H9 (cell line): ENCODE measurements around the gene MAGOH. TPM values are rescaled to one million over a fixed set of nuclear protein-coding genes. Genes with fewer than 3 reads are reported as not detected.

Experiments used
- DNase-seq: peaks from one replicate; pipeline ENCODE4 v3.0.0-alpha.2; 2017
- H2AFZ ChIP-seq: one replicate; pipeline ENCODE4 v1.6.1; 2013; ENCODE audit warnings: mild to moderate bottlenecking, low read length, control low read depth, moderate library complexity
- H2AK5ac ChIP-seq: 2 replicates; pipeline ENCODE4 v1.6.1; 2013; ENCODE audit warnings: low read length, control low read depth, mixed read lengths; ENCODE audit not compliant: insufficient read length
- H2BK120ac ChIP-seq: one replicate; pipeline ENCODE4 v1.6.1; 2013; ENCODE audit warnings: low read depth, mild to moderate bottlenecking, low read length, control low read depth, inconsistent platforms; ENCODE audit not compliant: poor library complexity, severe bottlenecking
- H2BK12ac ChIP-seq: 2 replicates; pipeline ENCODE4 v1.6.1; 2013; ENCODE audit warnings: low read length, control low read depth, mixed read lengths, low read depth; ENCODE audit not compliant: insufficient read length
- H2BK15ac ChIP-seq: 2 replicates; pipeline ENCODE4 v1.6.1; 2013; ENCODE audit warnings: low read depth, low read length, control low read depth
- H2BK20ac ChIP-seq: one replicate; pipeline ENCODE4 v1.6.1; 2013; ENCODE audit warnings: low read depth, mild to moderate bottlenecking, low read length, control low read depth, inconsistent platforms; ENCODE audit not compliant: poor library complexity, severe bottlenecking
- H2BK5ac ChIP-seq: 2 replicates; pipeline ENCODE4 v1.6.1; 2013; ENCODE audit warnings: low read length, control low read depth, mixed read lengths; ENCODE audit not compliant: insufficient read length
- H3K14ac ChIP-seq: 2 replicates; pipeline ENCODE4 v1.6.1; 2013; ENCODE audit warnings: low read length, control low read depth; ENCODE audit not compliant: insufficient read depth
- H3K18ac ChIP-seq: 2 replicates; pipeline ENCODE4 v1.6.1; 2013; ENCODE audit warnings: low read depth, mild to moderate bottlenecking, mixed read lengths, low read length, control low read depth; ENCODE audit not compliant: insufficient read length
- H3K23ac ChIP-seq: 2 replicates; pipeline ENCODE4 v1.6.1; 2013; ENCODE audit warnings: low read length, control low read depth, mixed read lengths, low read depth; ENCODE audit not compliant: insufficient read length
- H3K23me2 ChIP-seq: 2 replicates; pipeline ENCODE4 v1.6.1; 2013; ENCODE audit warnings: low read depth, mild to moderate bottlenecking, mixed read lengths, low read length, control low read depth; ENCODE audit not compliant: insufficient read length, poor library complexity, severe bottlenecking
- H3K27ac ChIP-seq: 2 replicates; pipeline ENCODE4 v1.5.1; 2013; ENCODE audit warnings: low read length, control low read depth, mixed read lengths, low read depth; ENCODE audit not compliant: insufficient read length
- H3K27me3 ChIP-seq: 2 replicates; pipeline ENCODE4 v1.6.1; 2013; ENCODE audit warnings: low read length, control low read depth, inconsistent platforms; ENCODE audit not compliant: insufficient read depth
- H3K4ac ChIP-seq: 2 replicates; pipeline ENCODE4 v1.6.1; 2013; ENCODE audit warnings: low read depth, mild to moderate bottlenecking, control low read depth, inconsistent platforms, low read length, moderate library complexity
- H3K4me1 ChIP-seq: 2 replicates; pipeline ENCODE4 v1.6.1; 2013; ENCODE audit warnings: low read length, control low read depth, inconsistent platforms; ENCODE audit not compliant: insufficient read depth
- H3K4me2 ChIP-seq: 2 replicates; pipeline ENCODE4 v1.6.1; 2013; ENCODE audit warnings: low read length, control low read depth, mixed read lengths; ENCODE audit not compliant: insufficient read length, insufficient read depth
- H3K56ac ChIP-seq: 2 replicates; pipeline ENCODE4 v1.6.1; 2013; ENCODE audit warnings: low read depth, mild to moderate bottlenecking, mixed read lengths, low read length, control low read depth; ENCODE audit not compliant: insufficient read length
- H3K79me1 ChIP-seq: 2 replicates; pipeline ENCODE4 v1.6.1; 2013; ENCODE audit warnings: low read depth, mild to moderate bottlenecking, moderate library complexity, low read length, control low read depth, inconsistent platforms; ENCODE audit not compliant: insufficient read depth, poor library complexity, severe bottlenecking
- H3K79me2 ChIP-seq: 2 replicates; pipeline ENCODE4 v1.6.1; 2013; ENCODE audit warnings: low read length, control low read depth, inconsistent platforms; ENCODE audit not compliant: insufficient read depth
- H3K9ac ChIP-seq: 2 replicates; pipeline ENCODE4 v1.6.1; 2013; ENCODE audit warnings: low read length, control low read depth, mixed read lengths; ENCODE audit not compliant: insufficient read length; ENCODE audit errors: extremely low read depth
- H3K9me3 ChIP-seq: one replicate; pipeline ENCODE4 v1.6.1; 2013; ENCODE audit warnings: low read depth, low read length, inconsistent platforms; ENCODE audit not compliant: control insufficient read depth
- H3T11ph ChIP-seq: one replicate; pipeline ENCODE4 v1.6.1; 2013; ENCODE audit warnings: mild to moderate bottlenecking, low read length, control low read depth, inconsistent platforms
- H4K20me1 ChIP-seq: one replicate; pipeline ENCODE4 v1.6.1; 2013; ENCODE audit not compliant: control insufficient read depth, insufficient read length, insufficient read depth
- H4K5ac ChIP-seq: 2 replicates; pipeline ENCODE4 v1.6.1; 2013; ENCODE audit warnings: low read depth, mild to moderate bottlenecking, mixed read lengths, low read length, control low read depth; ENCODE audit not compliant: insufficient read length
- H4K8ac ChIP-seq: replicated peaks from 2 replicates; pipeline ENCODE4 v1.6.1; 2013; ENCODE audit warnings: low read length, control low read depth, mixed read lengths, low read depth; ENCODE audit not compliant: insufficient read length
- H4K91ac ChIP-seq: 2 replicates; pipeline ENCODE4 v1.6.1; 2013; ENCODE audit warnings: low read depth, mild to moderate bottlenecking, moderate library complexity, mixed read lengths, low read length, control low read depth; ENCODE audit not compliant: insufficient read length
- H3K27ac Mint-ChIP-seq, 3 experiments: 2 replicates in 2 of 3; 3 replicates in 1 of 3; pipeline ENCODE4 v1.8.0; 2020 to 2021; ENCODE audit warnings: mixed read lengths in 3 of 3, mild to moderate bottlenecking in 1 of 3, moderate library complexity in 1 of 3
- H3K27me3 Mint-ChIP-seq: 2 replicates; pipeline ENCODE4 v1.8.0; 2021; ENCODE audit warnings: low read depth, mild to moderate bottlenecking, moderate library complexity, mixed read lengths
- H3K36me3 Mint-ChIP-seq, 3 experiments: 2 replicates in 2 of 3; 3 replicates in 1 of 3; pipeline ENCODE4 v1.8.0; 2020 to 2021; ENCODE audit warnings: low read depth in 3 of 3, mixed read lengths in 3 of 3; ENCODE audit not compliant: insufficient read depth in 1 of 3
- H3K4me1 Mint-ChIP-seq, 2 experiments: 2 replicates each; pipeline ENCODE4 v1.8.0; 2020; ENCODE audit warnings: mixed read lengths in 2 of 2
- H3K4me3 Mint-ChIP-seq, 2 experiments: 2 replicates in 1 of 2; 3 replicates in 1 of 2; pipeline ENCODE4 v1.8.0; 2020 to 2021; ENCODE audit warnings: mild to moderate bottlenecking in 2 of 2, mixed read lengths in 2 of 2, moderate library complexity in 1 of 2
- H3K9me3 Mint-ChIP-seq, 2 experiments: 2 replicates in 1 of 2; 3 replicates in 1 of 2; pipeline ENCODE4 v1.8.0; 2020; ENCODE audit warnings: mild to moderate bottlenecking in 2 of 2, mixed read lengths in 2 of 2, moderate library complexity in 1 of 2
- CTCF ChIP-seq: fragments of 200-600 bp; sonication (generic); conservative IDR thresholded peaks from 3 replicates; pipeline ENCODE4 v1.8.0; 2021; ENCODE audit warnings: antibody characterized with exemption, mild to moderate bottlenecking
- WGBS: extraction: QIAGEN DNeasy Blood & Tissue Kit; methylation state at CpG from one replicate; pipeline ENCODE4 v1.1.7; 2013; ENCODE audit warnings: missing lambda C conversion rate, low lambda C conversion rate, mixed read lengths; ENCODE audit not compliant: insufficient read length; ENCODE audit errors: extremely low coverage; 5-methylcytosine and 5-hydroxymethylcytosine counted together
- total RNA-seq: library from RNA; stranded (reverse); gene quantifications from 2 replicates; pipeline ENCODE4 v1.2.1, GENCODE V29; 2021

Gene MAGOH
- total RNA-seq, 1 experiment from 2014 or later: 81.2 TPM

- Histone ChIP-seq H3K56ac (no peak overlapping the region), H3K23me2 (no peaks in the 10 kb centered on the region), H2BK120ac (no peak overlapping the region), H3T11ph (no peak overlapping the region), H2BK15ac (no peak overlapping the region), H3K4ac (no peak overlapping the region), H3K27ac (no peak overlapping the region), H3K79me1 (no peaks in the 10 kb centered on the region), H3K9ac (no peak overlapping the region), H3K18ac (no peak overlapping the region), H2AFZ (no peak overlapping the region), H4K5ac (no peak overlapping the region), H2AK5ac (no peak overlapping the region), H2BK5ac (no peak overlapping the region), H2BK12ac (no peak overlapping the region), H3K79me2 (no peaks in the 10 kb centered on the region), H3K4me2 (no peak overlapping the region), H4K91ac (no peak overlapping the region), H4K8ac (no peak overlapping the region), H3K9me3 (no peaks in the 10 kb centered on the region), H3K4me1 (no peaks in the 10 kb centered on the region), H2BK20ac (no peak overlapping the region), H3K14ac (no peak overlapping the region), H3K23ac (no peak overlapping the region), H3K27me3 (no peaks in the 10 kb centered on the region), H4K20me1 (no peaks in the 10 kb centered on the region)
- Mint-ChIP-seq H3K27ac (no peak overlapping the region; a peak in 1 of 7 replicates), H3K4me3 (no peak overlapping the region), H3K36me3 (peaks cover 42 to 90% (median 65%) of the 10 kb centered on the region in 3 experiments), H3K27me3 (no peaks in the 10 kb centered on the region), H3K4me1 (no peaks in the 10 kb centered on the region), H3K9me3 (no peaks in the 10 kb centered on the region)
- no peak for DNase-seq
- no CpG with 5 or more reads among the region's 1 CpG for WGBS
- no peak for TF ChIP-seq CTCF
Measured at GRCh38 chr1:53270107-53270506, 31.8 kb upstream of the MAGOH start.
